Activated CD4-positive, alpha-beta T cell treated with anti-CD3 and anti-CD28 coated beads, Interleukin-2, amount 10 ng/mL, durations not matched to agents 7 days and 5 days (primary cell): ENCODE data around the gene EXOC6B. TPM values are rescaled to one million over a fixed set of nuclear protein-coding genes. Genes with fewer than 3 reads are reported as not detected.

Experiments
- CTCF ChIA-PET: fragments of 350-600 bp; sonication (Branson Sonifier 250); formaldehyde crosslinking; loops from one replicate; lab custom pipeline; 2021; ENCODE audit warnings: antibody characterized with exemption; lab: Charles Lee
- POLR2A ChIA-PET: fragments of 350-600 bp; sonication (Branson Sonifier 250); formaldehyde crosslinking; loops from one replicate; lab custom pipeline; 2021; ENCODE audit warnings: antibody characterized with exemption; lab: Charles Lee
- DNase-seq: peaks from one replicate; pipeline ENCODE4 v3.0.0-alpha.2; 2020
- H3K27ac Mint-ChIP-seq: one replicate; pipeline ENCODE4 v1.8.0; 2021; ENCODE audit warnings: mild to moderate bottlenecking, moderate library complexity, mixed read lengths
- H3K27me3 Mint-ChIP-seq: one replicate; pipeline ENCODE4 v1.8.0; 2021; ENCODE audit warnings: mixed read lengths
- H3K36me3 Mint-ChIP-seq: one replicate; pipeline ENCODE4 v1.8.0; 2021; ENCODE audit warnings: low read depth, mixed read lengths
- H3K4me1 Mint-ChIP-seq: one replicate; pipeline ENCODE4 v1.8.0; 2021; ENCODE audit warnings: mixed read lengths
- H3K4me3 Mint-ChIP-seq: one replicate; pipeline ENCODE4 v1.8.0; 2021; ENCODE audit warnings: mild to moderate bottlenecking, moderate library complexity, mixed read lengths
- H3K9me3 Mint-ChIP-seq: one replicate; pipeline ENCODE4 v1.8.0; 2021; ENCODE audit warnings: mixed read lengths
- total RNA-seq, 2 experiments: library from RNA; stranded (reverse); gene quantifications; one replicate each; pipeline ENCODE4 v1.2.3, GENCODE V29; 2021

The EXOC6B gene
- total RNA-seq, 2 experiments from 2014 or later: 14.8 to 16.4 TPM

DNA sequence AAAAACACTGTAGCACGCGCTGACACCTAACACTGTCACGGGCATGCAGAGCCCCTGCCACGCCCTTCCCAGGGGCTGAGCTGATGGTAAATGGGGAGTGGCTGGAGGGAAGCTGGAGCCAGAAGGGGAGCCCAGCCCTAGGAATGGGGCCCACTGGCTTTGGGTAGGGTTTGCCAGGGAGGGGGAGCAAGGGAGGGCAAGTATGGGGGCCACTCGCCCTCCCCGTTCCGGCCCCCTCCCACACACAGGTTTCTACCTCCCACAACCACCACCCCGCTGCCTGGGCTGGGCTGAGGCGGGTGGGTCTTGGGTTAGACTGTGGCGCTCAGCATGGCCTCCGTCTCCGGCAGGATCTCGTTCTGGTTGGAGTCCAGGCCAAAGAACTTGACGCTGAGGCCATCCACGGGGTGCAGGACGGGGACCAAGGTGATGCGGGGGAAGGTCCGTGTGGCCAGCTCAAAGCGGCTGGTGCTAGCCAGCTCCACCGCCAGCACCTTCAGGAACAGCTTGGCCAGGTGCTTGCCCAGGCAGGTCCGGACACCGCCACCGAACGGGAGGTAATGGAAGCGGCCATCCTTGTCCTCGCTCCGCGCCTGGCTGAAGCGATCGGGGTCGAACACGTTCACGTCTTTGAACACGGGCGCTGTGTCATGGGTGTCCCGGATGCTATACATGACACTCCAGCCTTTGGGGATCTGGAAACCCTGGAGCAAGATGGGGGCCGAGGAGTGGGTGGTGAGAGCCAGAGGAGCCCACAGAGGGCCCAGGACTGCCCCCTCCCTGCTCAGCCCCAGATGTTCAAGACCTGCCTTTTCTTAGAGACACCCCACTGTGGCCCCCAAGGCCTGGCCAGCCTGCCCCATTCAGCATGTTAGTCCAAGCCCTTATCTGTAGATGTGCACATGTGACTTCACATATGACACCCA lies 693.7 kb downstream of the EXOC6B start:
- H3K27me3 Mint-ChIP-seq: peaks cover 9% of the 10 kb centered on the region
- no peak for DNase-seq
- H3K27ac Mint-ChIP-seq: no peak overlapping the region
- POLR2A ChIA-PET: no interaction called here
- H3K9me3 Mint-ChIP-seq: no peaks in the 10 kb centered on the region
- H3K36me3 Mint-ChIP-seq: no peaks in the 10 kb centered on the region
- H3K4me3 Mint-ChIP-seq: no peak overlapping the region
- H3K4me1 Mint-ChIP-seq: no peaks in the 10 kb centered on the region
- CTCF ChIA-PET: no interaction called here

- DNase-seq: no peak
- ChIA-PET POLR2A (no interaction called here), CTCF (interaction anchor here (1.4 kb wide), 1 partner anchor 18 kb away, joined by 3 read pairs; no protein-coding TSS in a partner anchor)
- Mint-ChIP-seq H3K36me3 (no peaks in the 10 kb centered on the region), H3K9me3 (no peaks in the 10 kb centered on the region), H3K27me3 (peaks cover 9% of the 10 kb centered on the region), H3K4me1 (no peaks in the 10 kb centered on the region), H3K4me3 (no peak overlapping the region), H3K27ac (no peak overlapping the region)
Measured at GRCh38 chr2:72131371-72131891, 694.4 kb downstream of the EXOC6B start.

- H3K4me1 Mint-ChIP-seq: peaks cover 2% of the 10 kb centered on the region
- no peaks in the 10 kb centered on the region for H3K9me3 Mint-ChIP-seq
- POLR2A ChIA-PET: no interaction called here
- DNase-seq: no peak
- no peak overlapping the region for H3K27ac Mint-ChIP-seq
- H3K4me3 Mint-ChIP-seq: no peak overlapping the region
- CTCF ChIA-PET: interaction anchor here (0.5 to 1.4 kb wide), 2 partner anchors 19 to 360 kb away, joined by 3 to 4 read pairs; no protein-coding TSS in a partner anchor
- H3K36me3 Mint-ChIP-seq: no peaks in the 10 kb centered on the region
- H3K27me3 Mint-ChIP-seq: peaks cover 9% of the 10 kb centered on the region
Measured at GRCh38 chr2:72130659-72131360, 695.0 kb downstream of the EXOC6B start.

- ChIA-PET POLR2A (no interaction called here), CTCF (interaction anchor here (0.5 to 1.4 kb wide), 2 partner anchors 20 to 361 kb away, joined by 3 to 4 read pairs; no protein-coding TSS in a partner anchor)
- Mint-ChIP-seq H3K4me3 (no peak overlapping the region), H3K9me3 (no peaks in the 10 kb centered on the region), H3K36me3 (no peaks in the 10 kb centered on the region), H3K4me1 (peaks cover 2% of the 10 kb centered on the region), H3K27me3 (peaks cover 9% of the 10 kb centered on the region), H3K27ac (no peak overlapping the region)
- DNase-seq: no peak
Measured at GRCh38 chr2:72129681-72130340, 696.0 kb downstream of the EXOC6B start.

- ChIA-PET POLR2A (no interaction called here), CTCF (no interaction called here)
- no peak overlapping the region for H3K27ac Mint-ChIP-seq
- no peak overlapping the region for H3K4me3 Mint-ChIP-seq
- peaks cover 9% of the 10 kb centered on the region for H3K27me3 Mint-ChIP-seq
- H3K36me3 Mint-ChIP-seq: no peaks in the 10 kb centered on the region
- no peaks in the 10 kb centered on the region for H3K9me3 Mint-ChIP-seq
- DNase-seq: no peak
- H3K4me1 Mint-ChIP-seq: peaks cover 2% of the 10 kb centered on the region
Measured at GRCh38 chr2:72128843-72129227, 697.0 kb downstream of the EXOC6B start.

DNA sequence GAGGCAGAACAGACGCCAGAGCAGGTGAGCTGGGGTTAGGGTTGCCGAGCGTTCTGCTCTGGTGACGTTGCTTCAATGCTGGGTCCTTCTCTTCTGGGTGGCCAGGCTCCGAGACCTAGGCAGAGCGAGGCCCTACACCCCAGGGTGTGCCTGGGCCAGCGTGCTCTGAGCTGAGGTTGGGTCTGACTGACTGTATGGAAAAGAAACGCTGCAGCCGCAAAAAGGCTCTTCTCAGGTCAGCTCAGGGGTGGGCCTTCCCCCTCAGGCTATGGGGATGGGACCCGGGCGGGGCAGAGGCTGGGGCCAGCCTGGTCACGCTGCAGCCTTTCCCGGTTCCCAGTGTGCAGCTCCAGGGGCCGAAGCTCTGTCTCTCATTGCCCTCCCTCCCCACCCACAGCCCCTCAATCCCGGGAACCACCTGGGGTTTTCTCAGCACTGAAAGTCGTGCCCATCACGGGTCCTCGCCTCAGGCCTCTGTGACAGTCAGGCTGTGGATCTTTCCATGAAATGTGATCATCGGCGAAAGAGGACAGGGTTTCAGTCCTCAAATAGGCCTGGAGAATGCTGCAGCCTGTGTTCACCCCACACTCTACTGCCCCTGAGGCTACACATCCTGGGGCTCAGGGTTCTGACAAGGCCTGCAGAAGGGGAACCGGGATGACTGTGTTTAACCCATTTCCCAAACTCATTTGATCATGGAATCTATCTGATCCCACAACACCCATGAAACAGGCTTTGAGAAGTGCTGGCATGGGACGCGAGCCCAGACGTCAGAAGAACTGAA lies 697.6 kb downstream of the EXOC6B start:
- Mint-ChIP-seq H3K4me3 (no peak overlapping the region), H3K27ac (no peak overlapping the region), H3K36me3 (no peaks in the 10 kb centered on the region), H3K27me3 (peaks cover 9% of the 10 kb centered on the region), H3K9me3 (no peaks in the 10 kb centered on the region), H3K4me1 (peaks cover 2% of the 10 kb centered on the region)
- ChIA-PET POLR2A (no interaction called here), CTCF (no interaction called here)
- no peak for DNase-seq

- POLR2A ChIA-PET: no interaction called here
- CTCF ChIA-PET: interaction anchor here (0.5 kb wide), 1 partner anchor 10 kb away, joined by 5 read pairs; no protein-coding TSS in a partner anchor
- no peak for DNase-seq
Measured at GRCh38 chr2:72127401-72128058, 698.3 kb downstream of the EXOC6B start.

GRCh38 chr2:72126186-72127100 lies 699.4 kb downstream of the EXOC6B start:
- CTCF ChIA-PET: interaction anchor here (0.5 kb wide), 1 partner anchor 9 kb away, joined by 5 read pairs; no protein-coding TSS in a partner anchor
- H3K27ac Mint-ChIP-seq: no peak overlapping the region
- H3K36me3 Mint-ChIP-seq: no peaks in the 10 kb centered on the region
- no peak overlapping the region for H3K4me3 Mint-ChIP-seq
- H3K27me3 Mint-ChIP-seq: peaks cover 20% of the 10 kb centered on the region
- H3K9me3 Mint-ChIP-seq: no peaks in the 10 kb centered on the region
- POLR2A ChIA-PET: no interaction called here
- DNase-seq: no peak
- peaks cover 2% of the 10 kb centered on the region for H3K4me1 Mint-ChIP-seq

More at GRCh38 chr2:72127401-72128058, 698.3 kb downstream of the EXOC6B start:
- H3K4me1 Mint-ChIP-seq: peaks cover 2% of the 10 kb centered on the region
- H3K9me3 Mint-ChIP-seq: no peaks in the 10 kb centered on the region
- H3K27ac Mint-ChIP-seq: no peak overlapping the region
- no peaks in the 10 kb centered on the region for H3K36me3 Mint-ChIP-seq
- H3K27me3 Mint-ChIP-seq: peaks cover 15% of the 10 kb centered on the region
- no peak overlapping the region for H3K4me3 Mint-ChIP-seq
